ENCODE data around the gene SNRPD2.
"Not testable (repeated sequence)": the region's sequence is repeated elsewhere in the genome, so short reads cannot be mapped to it uniquely, and the experiment has no call there.

The SNRPD2 gene

DNA sequence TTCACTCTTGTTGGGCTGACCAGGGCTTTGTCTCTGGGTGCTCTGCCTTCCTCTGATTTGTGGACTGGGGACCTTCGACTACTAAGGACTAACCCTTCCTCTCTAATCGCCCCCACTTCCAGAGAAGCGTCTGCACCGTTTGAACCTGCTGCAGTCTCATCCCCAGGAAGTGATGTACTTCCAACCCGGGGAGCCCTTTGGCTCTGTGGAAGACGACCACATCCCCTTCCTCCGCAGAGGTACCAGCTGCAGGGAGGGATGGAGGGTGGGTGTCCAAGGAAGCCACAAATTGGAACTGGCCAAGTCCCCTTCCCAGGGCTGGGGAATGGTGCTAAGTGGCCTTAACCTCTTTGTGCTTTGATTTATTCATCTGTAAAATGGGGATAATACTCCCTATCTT is 9.9 kb upstream of the SNRPD2 start:
- DNase-seq = no peak

DNA sequence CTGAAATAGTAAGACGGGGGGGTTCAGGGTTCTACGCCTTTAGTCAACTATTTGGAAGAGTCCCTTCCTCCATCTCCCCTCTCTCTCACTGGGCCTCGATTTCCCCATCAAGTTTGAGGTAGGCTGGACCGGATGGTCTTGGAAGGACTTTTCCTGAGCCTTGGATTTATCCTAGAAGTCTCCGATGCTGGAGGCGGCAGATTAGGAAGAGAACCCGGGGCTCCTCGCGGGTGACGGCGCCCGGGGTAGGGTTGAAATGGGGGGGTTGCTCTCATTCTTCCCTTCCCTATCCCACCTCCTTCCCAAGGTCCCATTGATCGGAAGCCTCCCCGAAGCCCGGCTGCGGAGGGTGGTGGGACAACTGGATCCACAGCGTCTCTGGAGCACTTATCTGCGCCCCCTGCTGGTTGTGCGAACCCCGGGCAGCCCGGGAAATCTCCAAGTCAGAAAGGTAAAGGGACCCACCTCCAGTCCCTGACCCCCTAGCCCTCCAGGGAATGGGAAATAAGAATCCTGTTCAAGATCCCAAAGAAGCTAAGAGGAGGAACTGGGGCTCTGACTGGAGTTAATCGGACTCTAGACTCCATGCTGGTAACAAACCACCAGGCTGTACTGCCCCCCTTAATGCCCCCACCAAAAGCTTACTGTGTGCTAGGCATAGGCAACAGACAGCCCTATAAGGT is 1.5 kb upstream of the SNRPD2 start:
- DNase-seq = peak; percentile 90

DNA sequence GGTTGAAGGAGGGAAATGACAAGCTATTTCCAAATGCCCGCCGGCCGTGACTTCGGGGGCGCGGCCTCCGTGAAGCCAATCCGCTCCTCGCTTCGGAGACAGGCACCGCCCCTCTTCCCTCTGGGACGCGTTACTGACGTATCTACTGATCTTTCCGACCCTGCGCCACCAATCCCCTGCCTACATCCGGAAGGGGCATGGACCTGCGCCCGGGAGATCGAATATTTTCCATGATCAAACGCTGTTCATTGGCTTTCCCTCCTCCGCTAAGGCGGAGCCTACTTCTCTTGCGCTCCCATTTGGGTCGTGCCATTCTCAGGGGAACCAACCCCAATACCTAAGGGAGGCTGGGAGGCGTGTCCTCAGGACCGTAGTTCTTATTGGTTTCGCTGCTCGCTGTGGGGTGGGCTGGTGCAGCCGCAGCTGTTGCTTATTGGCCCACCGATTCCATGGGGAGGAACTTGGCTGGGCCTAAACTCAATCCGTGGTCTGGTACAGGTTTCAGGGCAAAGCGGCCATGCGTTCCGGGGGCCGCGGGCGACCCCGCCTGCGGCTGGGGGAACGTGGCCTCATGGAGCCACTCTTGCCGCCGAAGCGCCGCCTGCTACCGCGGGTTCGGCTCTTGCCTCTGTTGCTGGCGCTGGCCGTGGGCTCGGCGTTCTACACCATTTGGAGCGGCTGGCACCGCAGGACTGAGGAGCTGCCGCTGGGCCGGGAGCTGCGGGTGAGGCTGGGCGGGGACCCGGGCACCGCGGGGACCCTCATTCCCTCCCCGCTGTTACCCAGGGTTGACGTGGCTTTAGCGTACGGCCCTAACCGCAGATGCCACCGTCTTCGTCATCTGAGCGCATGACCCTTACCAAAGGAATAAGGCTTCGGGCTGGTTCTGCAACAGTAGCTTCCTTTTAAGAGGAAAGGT is 693 bp upstream of the SNRPD2 start, which contains the start of gene QPCTL:
Gene QPCTL, plus strand, starts transcription at position 480 of the 919 bp plus-strand sequence. Its CDS starts 38 bp downstream, at position 518.
- peak; percentile 99 for DNase-seq

DNA sequence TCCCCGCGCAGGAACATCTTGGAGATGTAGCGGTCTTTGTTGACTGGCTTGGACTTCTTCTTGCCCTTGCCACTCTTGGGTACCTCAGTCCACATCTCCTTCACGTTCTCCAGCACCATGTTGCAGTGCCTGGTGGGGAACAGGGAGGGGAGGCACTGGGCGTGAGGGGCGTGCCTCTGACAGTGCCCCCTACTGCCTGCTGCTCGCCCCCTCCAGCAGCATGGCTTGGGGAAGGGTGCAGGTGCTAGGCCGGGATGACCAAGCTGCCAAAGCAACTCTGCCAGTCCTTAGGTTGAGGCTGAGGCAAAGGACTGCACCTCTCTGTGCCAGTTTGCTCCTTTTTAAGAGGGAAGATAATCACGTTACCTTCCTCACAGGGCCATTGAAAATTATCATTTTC is 4.2 kb downstream of the SNRPD2 start:
- DNase-seq = no peak

DNA sequence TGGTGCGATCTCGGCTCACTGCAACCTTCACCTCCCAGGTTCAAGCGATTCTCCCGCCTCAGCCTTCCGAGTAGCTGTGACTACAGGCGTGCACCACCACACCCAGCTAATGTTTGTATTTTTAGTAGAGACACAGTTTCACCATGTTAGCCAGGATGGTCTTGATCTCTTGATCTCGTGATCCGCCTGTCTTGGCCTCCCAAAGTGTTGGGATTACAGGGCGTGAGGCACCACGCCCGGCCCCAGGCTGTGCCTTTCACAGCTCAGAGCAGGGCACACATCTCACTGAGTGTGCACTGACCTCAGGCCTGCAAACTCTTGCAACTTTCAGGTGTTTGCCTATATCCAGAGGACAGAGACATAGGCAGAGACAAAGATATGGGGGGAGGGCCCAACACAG is 6.7 kb downstream of the SNRPD2 start:
- DNase-seq = not testable (repeated sequence)

DNA sequence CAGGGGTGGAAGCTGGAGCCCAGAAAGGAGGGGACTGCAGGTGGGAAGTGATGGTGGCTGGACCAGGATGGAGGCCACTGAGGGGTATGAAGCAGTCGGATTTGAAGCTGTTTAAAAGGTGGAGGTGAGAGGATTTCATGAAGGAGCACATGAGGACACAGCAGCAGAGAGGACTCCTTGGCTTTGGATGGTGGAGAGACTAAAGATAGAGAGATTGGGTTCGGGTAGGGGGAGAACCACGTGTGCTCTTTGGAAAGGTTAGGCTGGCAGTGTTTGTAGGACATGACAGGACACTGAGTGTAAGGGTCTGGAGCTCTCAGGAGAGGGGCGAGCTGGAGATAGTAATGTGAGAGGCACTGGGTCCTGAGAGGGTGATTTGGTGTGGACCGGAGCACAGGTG is 8.8 kb downstream of the SNRPD2 start:
- no peak for DNase-seq

DNA sequence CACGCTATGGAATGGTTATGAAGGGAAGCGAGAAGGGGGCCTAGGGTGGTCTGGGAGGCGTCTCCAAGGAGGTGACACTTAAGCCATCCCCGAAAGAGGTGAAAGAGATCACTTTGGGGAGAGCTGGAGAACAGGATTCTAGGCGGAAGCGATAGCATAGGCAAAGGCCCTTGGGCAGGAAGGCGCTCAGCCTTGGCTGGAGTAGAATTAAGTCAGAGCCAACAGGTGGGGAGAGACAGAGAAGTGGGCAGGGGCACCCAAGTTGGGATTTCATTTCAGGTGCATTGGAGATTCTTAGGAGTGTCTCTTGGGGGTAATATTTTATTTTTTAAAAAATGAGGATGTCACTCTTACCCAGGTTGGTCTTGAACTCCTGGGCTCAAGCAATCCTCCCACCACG is 9.6 kb downstream of the SNRPD2 start:
- DNase-seq = no peak

DNA sequence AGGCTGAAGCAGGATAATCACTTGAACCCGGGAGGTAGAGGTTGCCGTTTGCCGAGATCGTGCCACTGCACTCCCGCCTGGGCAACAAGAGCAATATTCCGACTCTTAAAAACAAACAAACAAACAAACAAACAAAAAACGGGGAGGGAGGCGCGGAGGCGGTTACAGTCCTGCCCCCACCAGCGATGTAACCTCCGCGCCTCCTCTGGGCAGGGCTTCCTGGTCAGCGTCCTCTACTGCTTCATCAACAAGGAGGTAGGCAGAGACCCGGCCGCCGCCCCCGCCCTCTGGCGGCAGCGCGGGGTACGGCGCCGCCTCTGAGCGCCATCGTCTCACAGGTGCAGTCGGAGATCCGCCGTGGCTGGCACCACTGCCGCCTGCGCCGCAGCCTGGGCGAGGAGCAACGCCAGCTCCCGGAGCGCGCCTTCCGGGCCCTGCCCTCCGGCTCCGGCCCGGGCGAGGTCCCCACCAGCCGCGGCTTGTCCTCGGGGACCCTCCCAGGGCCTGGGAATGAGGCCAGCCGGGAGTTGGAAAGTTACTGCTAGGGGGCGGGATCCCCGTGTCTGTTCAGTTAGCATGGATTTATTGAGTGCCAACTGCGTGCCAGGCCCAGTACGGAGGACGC is 10.2 kb downstream of the SNRPD2 start:
- peak; percentile 87 for DNase-seq

DNA sequence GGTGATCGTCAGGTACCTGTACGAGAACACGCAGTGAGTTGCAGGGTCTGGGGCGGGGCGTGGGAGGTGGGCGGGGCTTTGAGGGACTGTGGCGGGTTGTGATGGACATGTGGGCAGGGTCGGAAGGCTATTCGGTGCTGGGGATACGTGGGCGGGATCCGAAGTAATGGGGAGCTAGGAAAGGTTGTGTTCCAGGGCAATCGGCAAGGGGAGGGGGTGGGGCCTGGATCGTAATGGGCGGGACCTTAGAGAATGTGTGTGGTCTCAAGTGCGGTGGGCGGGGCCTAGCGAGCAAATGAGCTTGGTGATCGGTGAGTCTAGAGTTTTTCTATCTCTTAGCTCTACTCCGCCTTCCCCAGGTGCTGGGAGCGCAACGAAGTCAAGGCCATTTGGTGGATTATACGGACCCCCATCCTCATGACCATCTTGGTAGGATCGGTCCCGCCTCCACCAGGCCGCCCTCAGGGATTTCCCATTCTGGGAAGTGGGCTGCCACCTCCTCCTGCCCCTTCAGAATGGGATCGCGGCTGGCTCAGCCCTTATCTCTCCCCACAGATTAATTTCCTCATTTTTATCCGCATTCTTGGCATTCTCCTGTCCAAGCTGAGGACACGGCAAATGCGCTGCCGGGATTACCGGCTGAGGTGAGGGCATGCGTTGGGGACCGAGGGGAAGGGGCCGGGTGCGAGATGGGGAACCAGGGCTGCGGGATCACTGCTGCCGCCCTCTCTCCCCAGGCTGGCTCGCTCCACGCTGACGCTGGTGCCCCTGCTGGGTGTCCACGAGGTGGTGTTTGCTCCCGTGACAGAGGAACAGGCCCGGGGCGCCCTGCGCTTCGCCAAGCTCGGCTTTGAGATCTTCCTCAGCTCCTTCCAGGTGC is 14.2 kb downstream of the SNRPD2 start:
- peak; percentile 94 for DNase-seq

DNA sequence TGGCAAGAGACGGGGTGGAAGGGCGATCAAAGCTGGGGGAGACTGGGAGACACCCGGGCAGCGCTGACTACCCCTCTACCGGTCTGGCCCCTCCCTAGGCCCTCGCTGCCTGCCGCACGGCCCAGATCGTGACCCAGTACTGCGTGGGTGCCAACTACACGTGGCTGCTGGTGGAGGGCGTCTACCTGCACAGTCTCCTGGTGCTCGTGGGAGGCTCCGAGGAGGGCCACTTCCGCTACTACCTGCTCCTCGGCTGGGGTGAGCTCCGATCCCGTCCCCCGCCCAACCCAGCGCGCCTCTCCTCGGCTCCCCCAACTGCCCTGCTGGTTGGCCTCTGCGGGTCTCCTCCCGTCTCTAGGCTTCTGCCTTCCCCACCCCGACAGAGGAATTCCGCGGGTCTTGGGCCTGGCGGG is 14.9 kb downstream of the SNRPD2 start:
- DNase-seq = peak; percentile 60

DNA sequence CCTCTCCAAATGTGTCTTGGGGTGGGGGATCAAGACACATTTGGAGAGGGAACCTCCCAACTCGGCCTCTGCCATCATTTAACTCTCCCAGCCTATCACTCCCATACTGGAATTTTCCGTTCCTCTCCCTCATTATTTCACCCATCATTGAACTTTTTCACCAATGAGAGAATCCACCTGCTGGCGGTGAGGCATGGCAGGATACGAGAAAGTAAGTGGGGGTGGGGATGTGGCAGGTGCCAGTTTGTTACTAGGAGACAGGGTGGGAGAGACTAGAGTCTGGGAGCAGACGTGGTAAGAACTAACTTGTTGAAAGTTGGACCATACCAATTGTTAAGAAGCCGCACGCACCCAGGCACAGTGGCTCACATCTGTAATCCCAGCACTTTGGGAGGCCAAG is 16.8 kb downstream of the SNRPD2 start:
- DNase-seq = no peak

DNA sequence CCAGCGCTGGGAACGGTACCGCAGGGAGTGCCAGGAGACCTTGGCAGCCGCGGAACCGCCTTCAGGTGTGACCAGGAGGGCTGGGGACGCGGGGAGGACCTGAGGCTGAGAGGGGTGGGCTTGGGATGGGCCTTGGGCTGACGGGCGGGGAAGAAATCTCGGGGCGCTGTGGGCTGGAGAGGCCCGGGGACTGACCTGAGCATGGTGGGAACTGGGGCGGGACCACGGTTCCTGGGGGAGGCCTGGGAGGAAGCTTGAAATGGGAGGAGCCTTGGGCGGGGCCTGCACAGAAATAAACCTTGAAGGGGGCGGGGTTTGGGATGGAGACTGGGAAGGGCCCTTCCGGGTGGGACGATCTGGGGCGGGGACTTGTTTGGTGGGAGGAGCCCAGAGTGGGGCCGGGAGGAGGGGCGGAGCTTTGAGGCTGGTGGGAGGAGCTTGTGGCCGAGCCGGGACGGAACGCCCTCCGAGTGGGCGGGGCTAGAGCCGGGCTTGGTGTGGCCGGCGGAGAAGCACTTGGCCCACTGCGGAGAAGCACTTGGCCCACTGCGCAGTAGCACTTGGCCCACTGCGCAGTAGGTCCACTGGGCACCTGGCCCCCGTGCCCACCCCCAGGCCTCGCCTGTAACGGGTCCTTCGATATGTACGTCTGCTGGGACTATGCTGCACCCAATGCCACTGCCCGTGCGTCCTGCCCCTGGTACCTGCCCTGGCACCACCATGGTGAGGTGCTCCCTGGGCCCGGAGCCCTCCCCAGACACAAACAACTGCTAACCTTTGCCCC is 20.9 kb downstream of the SNRPD2 start:
- DNase-seq = peak; percentile 75

DNA sequence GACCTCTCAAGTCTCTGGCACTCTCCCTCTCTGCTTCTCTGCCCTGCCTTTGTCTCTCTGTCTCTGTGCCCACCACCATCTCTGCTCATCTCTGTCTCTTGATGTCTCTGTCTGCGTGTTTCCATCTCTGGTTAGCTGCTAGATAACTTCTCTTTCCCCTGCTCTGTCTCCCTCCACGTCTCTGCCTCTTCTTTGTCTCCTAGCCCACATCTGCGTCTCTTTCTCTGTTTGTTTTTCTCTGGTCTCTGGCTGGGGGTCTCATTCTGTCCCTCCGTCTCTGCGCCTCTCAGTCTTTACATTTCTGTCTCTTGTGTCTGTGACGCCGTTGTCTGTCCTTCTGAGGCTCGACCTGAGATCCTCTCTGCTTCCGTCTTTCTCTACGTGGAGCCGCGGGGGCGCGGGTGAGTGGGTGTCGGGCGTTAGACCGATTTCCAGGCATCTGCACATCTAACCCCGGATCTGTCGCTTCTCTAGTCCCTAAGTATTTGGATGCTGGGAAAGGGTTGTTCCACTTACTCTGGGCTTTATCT is 23.3 kb downstream of the SNRPD2 start:
- DNase-seq = peak; percentile 51

DNA sequence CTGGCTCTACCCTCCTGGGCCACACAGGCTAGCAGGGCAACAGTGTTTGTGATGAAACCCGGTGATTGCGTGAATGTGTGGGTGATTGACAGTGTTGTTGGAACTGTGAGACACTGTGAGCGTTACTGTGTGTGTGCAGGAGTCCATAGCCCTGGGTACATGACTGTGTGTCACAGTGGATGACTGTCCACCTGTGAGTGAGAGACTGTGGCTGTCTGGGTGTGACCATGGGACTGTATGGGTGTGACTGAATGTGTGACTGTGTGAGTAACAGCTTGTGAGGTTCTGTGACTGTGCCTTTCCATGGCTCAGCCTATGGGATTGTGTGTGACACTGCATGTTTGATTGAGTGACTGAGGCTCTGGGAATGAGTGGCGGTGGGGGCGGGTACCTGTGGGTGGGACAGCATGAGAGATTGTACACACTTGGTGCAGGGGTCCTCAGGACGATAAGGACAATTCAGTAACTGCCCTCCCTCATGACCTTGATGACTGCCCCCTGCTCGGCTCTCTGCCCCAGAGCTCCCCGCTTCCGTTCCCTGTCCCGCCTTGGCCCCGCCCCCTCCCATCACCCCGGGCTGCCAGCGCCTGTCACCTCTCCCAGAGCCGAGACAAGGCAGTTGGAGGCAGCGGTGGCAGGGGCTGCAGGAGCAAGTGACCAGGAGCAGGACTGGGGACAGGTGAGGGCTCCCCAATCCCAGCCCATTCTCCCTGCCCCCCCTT is 24.0 kb downstream of the SNRPD2 start, which contains the start of gene GIPR:
Gene GIPR, plus strand, starts transcription at position 602 of the 722 bp plus-strand sequence. CDS start 1,300 bp downstream, outside the sequence.
- DNase-seq = peak; percentile 85

DNA sequence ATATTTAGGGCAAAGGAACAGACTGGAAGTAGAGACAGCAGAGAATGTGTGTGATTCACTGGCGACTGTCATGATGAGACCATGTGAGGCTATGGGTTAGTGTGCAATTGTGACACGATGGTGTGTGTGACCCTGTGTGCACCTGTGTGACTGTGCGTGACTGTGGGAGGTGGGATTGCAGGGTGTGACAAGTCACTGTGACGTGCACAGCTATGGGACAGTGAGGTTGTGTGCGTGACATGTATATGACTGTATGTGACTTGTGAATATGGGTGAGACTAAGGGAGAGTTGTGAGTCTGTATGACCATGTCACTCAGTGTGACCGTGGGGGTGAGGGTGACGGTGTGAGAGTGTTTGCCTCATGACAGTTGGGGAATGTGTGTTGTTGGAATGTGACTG is 27.2 kb downstream of the SNRPD2 start:
- no peak for DNase-seq

DNA sequence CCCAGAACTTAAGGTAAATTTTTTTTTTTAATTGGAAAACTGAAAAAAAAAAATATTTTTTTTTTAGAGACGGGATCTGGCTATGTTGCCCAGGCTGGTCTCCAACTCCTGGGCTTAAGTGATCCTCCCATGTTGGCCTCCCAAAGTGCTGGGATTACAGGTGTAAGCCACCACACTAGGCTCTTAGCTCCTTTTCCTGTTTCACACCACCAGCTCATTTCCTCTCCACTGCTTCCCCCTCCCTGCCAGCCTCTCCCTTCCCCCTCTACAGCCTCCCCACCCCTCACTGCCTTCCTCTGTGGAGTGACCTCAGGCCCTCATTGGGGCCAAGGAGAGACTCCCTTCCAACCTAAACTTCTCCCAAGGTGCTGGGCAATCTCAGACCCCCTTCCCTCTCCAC is 28.0 kb downstream of the SNRPD2 start:
- DNase-seq = no peak

DNA sequence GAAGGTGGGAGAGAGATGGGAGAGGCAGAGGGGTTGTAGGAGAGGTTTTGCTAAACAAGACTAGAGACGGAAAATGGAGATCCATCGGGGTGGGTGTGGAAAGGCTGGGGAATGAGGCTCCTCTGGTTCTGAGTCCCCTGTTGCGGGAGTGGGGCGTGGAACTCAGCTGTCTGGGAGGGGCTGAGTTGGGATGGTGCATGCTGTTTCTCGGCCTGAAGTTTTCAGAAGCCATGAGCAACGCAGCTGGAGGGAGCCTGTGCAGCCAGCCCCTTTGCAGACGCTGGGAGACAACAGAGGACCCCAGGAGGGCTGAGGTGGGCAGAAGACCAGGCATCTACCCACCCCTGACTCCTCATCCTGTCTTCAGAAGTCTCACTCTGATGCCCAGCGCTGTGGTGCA is 31.1 kb downstream of the SNRPD2 start:
- no peak for DNase-seq

DNA sequence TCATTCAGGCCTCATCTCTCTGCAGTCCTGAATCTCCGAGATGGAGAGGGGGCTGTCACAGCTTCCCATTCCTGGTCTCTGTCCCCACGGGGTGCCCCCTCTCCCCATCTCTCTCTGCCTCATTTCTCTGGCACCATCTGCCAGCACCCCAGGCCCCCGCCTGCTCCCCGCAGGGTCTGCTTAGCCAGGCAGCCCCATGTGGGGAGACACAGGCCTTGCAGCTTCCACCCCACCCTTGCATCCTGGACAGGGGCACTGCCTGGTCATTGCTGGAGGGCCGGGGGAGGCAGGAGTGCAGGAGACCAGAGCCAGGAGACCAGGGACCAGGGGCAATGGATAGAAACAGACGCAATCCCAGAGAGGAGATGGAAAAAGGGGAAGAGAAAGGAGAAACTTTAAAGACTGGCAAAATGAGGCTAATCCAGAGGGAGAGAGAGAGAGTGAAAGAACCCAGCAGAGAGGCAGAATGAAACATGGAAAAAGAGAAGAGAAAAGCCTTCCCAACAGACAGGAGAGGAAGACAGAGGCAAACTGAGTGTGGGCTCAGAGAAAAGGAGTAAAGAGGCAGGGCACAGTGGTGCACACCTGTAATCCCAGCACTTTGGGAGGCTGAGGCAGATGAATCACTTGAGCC is 32.5 kb downstream of the SNRPD2 start:
- no peak for DNase-seq

DNA sequence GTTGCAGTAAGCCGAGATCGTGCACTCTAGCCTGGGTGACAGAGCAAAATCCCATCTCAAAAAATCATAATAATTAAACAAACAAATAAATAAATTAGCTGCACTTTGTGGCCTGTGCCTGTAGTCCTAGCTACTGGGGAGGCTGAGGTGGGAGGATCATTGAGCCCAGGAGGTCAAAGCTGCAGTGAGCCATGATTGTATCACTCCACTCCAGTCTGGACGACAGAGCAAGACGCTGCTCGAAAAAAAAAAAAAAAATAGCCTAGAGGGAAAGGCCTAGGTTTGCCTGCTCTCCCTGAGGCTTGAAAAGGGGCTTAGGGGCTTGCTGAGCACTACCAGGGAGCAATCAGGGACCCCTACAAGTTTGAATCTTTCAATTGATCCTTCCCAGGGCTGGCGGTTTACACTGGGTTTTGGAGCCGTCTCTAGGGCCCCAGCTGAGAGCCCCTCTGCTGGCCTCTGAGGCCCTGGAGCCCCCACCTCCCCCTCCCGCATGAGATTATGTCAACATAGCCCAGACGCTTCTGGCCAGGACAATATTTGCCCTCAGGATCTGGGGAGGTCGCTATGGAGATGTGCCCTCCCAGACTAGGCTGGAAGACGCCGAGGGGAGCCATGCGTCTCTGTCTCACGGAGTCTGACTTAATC is 34.1 kb downstream of the SNRPD2 start:
- no peak for DNase-seq

DNA sequence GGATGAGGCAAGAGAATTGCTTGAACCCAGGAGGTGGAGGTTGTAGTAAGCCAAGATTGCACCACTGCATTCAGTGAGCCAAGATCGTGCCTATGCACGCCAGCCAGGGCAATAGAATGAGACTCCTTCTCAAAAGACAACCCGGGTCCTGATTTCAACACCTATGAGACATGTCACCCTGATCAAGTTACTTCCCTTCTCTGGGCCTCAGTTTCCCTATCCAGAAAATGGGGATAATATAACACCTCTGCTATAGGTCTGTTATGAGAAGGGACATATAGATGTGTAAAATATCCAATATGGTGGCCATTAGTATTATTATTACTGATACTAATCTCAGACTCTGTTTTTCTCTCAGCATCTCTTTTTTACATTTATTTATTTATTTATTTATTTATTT is 36.7 kb downstream of the SNRPD2 start:
- no peak for DNase-seq
